NCI-H2029 (cell line): ENCODE data around the gene CD40.

Source experiments
- DNase-seq: peaks from one replicate; lab custom pipeline; 2025; lab: John Stamatoyannopoulos, UW

The CD40 gene

GRCh38 chr20:46173652-46174468 lies 55.7 kb downstream of the CD40 start:
- no peak for DNase-seq

- DNase-seq = peak; percentile 44
Observed at GRCh38 chr20:46174469-46175126, 56.5 kb downstream of the CD40 start.

GRCh38 chr20:46175127-46175494 lies 57.0 kb downstream of the CD40 start:
- no peak for DNase-seq

- DNase-seq = no peak
Observed at GRCh38 chr20:46176739-46177378, 58.7 kb downstream of the CD40 start.

- DNase-seq = no peak
Observed at GRCh38 chr20:46177768-46178167, 59.7 kb downstream of the CD40 start.

- DNase-seq = no peak
Observed at GRCh38 chr20:46178891-46179290, 60.8 kb downstream of the CD40 start.
